Vagina (tissue), 2 donors: ENCODE results near the gene MPV17.

Source experiments
- CTCF ChIP-seq, 3 experiments: fragments of 450-650 bp in 2 of 3; fragments of 200-600 bp in 1 of 3; sonication (generic) in 1 of 3; IDR thresholded peaks; one replicate each; pipeline ENCODE4 v1.5.1; 2017 to 2019; ENCODE audit warnings: antibody characterized with exemption in 3 of 3, mild to moderate bottlenecking in 2 of 3, moderate library complexity in 2 of 3
- POLR2A ChIP-seq, 2 donors: fragments of 450-650 bp; IDR thresholded peaks; one replicate each; pipeline ENCODE4 v1.6.1; 2017; ENCODE audit warnings: antibody characterized with exemption in 2 of 2, mild to moderate bottlenecking in 2 of 2, moderate library complexity in 2 of 2
- POLR2AphosphoS5 ChIP-seq, 2 donors: sonication (generic); formaldehyde crosslinking; IDR thresholded peaks; one replicate each; pipeline ENCODE4 v1.9.0; 2017; ENCODE audit warnings: antibody characterized with exemption in 2 of 2, mild to moderate bottlenecking in 2 of 2, low read depth in 1 of 2; ENCODE audit not compliant: insufficient read depth in 1 of 2

- TF ChIP-seq POLR2A (IDR thresholded peaks at IDR 0.05) (no peak), POLR2AphosphoS5 (IDR thresholded peaks at IDR 0.05; ENCODE audit: insufficient read depth in 1 of 2, low read depth in 1 of 2) (no peak), CTCF (IDR thresholded peaks at IDR 0.05) (no peak)
These were observed 16.8 kb downstream of the MPV17 start for GRCh38 chr2:27306136-27306535.
